Coronary artery (tissue), 2 donors: Measurements from ENCODE around the gene BARX2.

Source experiments
- DNase-seq: peaks from one replicate; pipeline ENCODE4 v3.0.0-alpha.2; 2017; ENCODE audit warnings: low spot score
- H3K27ac ChIP-seq, 2 donors: fragments of 200-600 bp; sonication (generic); one replicate each; pipeline ENCODE4 v1.5.1; 2016 to 2019
- H3K4me3 ChIP-seq: fragments of 200-600 bp; sonication (generic); 2 replicates; pipeline ENCODE4 v1.5.1; 2016; ENCODE audit warnings: mild to moderate bottlenecking, moderate library complexity
- CTCF ChIP-seq: fragments of 200-600 bp; sonication (generic); IDR thresholded peaks from one replicate; pipeline ENCODE4 v1.5.1; 2019; ENCODE audit warnings: antibody characterized with exemption

Gene BARX2

GRCh38 chr11:129391821-129392220 lies 16.2 kb downstream of the BARX2 start:
- DNase-seq: no peak
- H3K27ac ChIP-seq: no peak overlapping the region
- TF ChIP-seq CTCF: no peak
- no peak overlapping the region for H3K4me3 ChIP-seq

- Histone ChIP-seq H3K4me3 (no peak overlapping the region), H3K27ac (no peak overlapping the region)
- no peak for TF ChIP-seq CTCF
- DNase-seq: no peak
Measured at GRCh38 chr11:129392995-129393394, 17.3 kb downstream of the BARX2 start.

GRCh38 chr11:129394709-129395108 lies 19.1 kb downstream of the BARX2 start:
- Histone ChIP-seq H3K27ac (no peak overlapping the region), H3K4me3 (no peak overlapping the region)
- TF ChIP-seq CTCF: no peak
- no peak for DNase-seq

GRCh38 chr11:129395432-129395831 lies 19.8 kb downstream of the BARX2 start:
- H3K27ac ChIP-seq: no peak overlapping the region
- H3K4me3 ChIP-seq: no peak overlapping the region
- no peak for TF ChIP-seq CTCF
- no peak for DNase-seq

GRCh38 chr11:129395883-129396282 lies 20.2 kb downstream of the BARX2 start:
- no peak for TF ChIP-seq CTCF
- H3K27ac ChIP-seq: no peak overlapping the region
- H3K4me3 ChIP-seq: no peak overlapping the region
- DNase-seq: no peak

- H3K4me3 ChIP-seq: no peak overlapping the region
- no peak for DNase-seq
- TF ChIP-seq CTCF: no peak
- H3K27ac ChIP-seq: no peak overlapping the region
Measured at GRCh38 chr11:129396454-129396853, 20.8 kb downstream of the BARX2 start.

GRCh38 chr11:129402206-129403171 lies 26.8 kb downstream of the BARX2 start:
- TF ChIP-seq CTCF: no peak
- Histone ChIP-seq H3K4me3 (no peak overlapping the region), H3K27ac (no peak overlapping the region)
- no peak for DNase-seq
